Measurements from ENCODE around the gene NDUFAF5.

The NDUFAF5 gene

DNA sequence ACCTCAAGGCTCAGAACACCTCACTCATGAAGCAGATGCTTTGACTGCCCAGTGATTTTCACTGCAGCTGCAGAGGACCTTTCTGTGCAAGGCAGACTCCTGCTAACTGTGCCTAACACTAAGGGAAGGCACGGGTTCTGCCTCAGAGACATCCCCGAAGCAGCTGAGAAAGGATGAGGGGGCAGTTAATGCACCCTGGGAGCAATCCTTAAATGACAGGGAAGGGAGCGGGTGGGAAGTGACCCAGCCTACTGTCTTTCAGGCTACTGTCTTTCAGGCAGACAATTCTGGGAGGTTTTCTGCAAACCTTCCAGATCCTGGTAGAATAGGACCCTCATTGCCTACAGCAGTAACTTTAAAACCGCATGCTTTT is 55.3 kb downstream of the NDUFAF5 start:
- H3K4me3 ChIP-seq (ENCODE audit: low read depth in 1 of 2, low read length in 1 of 2), result no peak overlapping the region
- no peak overlapping the region for H3K27ac ChIP-seq
- H3K4me1 ChIP-seq (ENCODE audit: control insufficient read depth in 1 of 2, insufficient read depth in 1 of 2, low read depth in 1 of 2, low read length in 1 of 2), result no peaks in the 10 kb centered on the region
- TF ChIP-seq, protein P1, sequence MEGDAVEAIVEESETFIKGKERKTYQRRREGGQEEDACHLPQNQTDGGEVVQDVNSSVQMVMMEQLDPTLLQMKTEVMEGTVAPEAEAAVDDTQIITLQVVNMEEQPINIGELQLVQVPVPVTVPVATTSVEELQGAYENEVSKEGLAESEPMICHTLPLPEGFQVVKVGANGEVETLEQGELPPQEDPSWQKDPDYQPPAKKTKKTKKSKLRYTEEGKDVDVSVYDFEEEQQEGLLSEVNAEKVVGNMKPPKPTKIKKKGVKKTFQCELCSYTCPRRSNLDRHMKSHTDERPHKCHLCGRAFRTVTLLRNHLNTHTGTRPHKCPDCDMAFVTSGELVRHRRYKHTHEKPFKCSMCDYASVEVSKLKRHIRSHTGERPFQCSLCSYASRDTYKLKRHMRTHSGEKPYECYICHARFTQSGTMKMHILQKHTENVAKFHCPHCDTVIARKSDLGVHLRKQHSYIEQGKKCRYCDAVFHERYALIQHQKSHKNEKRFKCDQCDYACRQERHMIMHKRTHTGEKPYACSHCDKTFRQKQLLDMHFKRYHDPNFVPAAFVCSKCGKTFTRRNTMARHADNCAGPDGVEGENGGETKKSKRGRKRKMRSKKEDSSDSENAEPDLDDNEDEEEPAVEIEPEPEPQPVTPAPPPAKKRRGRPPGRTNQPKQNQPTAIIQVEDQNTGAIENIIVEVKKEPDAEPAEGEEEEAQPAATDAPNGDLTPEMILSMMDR (IDR thresholded peaks at IDR 0.05), result no peak
- no peaks in the 10 kb centered on the region for H3K9me3 ChIP-seq
- no peaks in the 10 kb centered on the region for H3K36me3 ChIP-seq
- H3K27me3 ChIP-seq, result peaks cover 16% of the 10 kb centered on the region

DNA sequence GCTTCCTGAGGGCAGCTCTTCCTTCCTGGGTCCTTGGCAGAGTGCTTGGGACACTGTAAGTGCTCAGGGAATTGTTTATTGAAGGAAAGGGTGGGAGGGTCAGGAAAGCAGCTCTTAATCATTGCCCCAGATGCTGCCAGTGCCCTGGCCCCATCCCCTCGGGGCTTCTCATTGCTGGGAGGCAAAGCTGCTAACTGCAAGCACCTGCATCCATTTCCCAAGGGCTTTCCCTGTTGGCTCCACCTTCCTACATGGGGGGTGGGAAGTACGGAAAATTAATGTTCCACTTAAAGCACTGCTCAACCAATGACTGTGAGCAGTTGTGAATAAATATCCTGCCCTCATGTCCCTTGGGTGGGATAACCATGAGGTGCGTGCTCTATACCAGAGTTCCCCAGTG is 56.4 kb downstream of the NDUFAF5 start:
- TF ChIP-seq, protein P1 (IDR thresholded peaks at IDR 0.05), result no peak
- no peak overlapping the region for H3K27ac ChIP-seq
- no peaks in the 10 kb centered on the region for H3K9me3 ChIP-seq
- H3K4me1 ChIP-seq (ENCODE audit: control insufficient read depth in 1 of 2, insufficient read depth in 1 of 2, low read depth in 1 of 2, low read length in 1 of 2), result no peaks in the 10 kb centered on the region
- no peak overlapping the region for H3K4me3 ChIP-seq (ENCODE audit: low read depth in 1 of 2, low read length in 1 of 2)
- no peaks in the 10 kb centered on the region for H3K36me3 ChIP-seq
- peaks cover 16% of the 10 kb centered on the region for H3K27me3 ChIP-seq

DNA sequence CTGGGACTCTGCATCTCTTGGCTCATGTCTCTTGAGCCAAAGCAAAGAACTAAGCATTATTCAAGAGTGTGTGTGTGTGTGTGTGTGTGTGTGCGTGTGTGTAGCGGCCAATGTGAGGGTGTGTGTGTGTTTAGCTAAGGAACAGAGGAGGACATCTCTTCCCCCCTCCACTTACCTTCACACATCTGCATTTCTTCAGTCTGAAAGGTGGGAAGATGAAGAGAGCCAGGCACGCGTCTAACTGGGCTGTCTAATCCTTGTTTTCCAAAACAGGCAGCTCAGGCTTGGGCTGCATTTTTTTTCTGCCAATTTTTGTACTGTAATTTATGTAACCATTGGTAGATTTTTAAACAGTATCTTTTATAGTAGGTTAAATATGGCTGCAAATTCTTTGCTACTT is 59.5 kb downstream of the NDUFAF5 start:
- H3K36me3 ChIP-seq, result no peaks in the 10 kb centered on the region
- no peak overlapping the region for H3K27ac ChIP-seq
- no peak overlapping the region for H3K4me3 ChIP-seq (ENCODE audit: low read depth in 1 of 2, low read length in 1 of 2)
- H3K4me1 ChIP-seq (ENCODE audit: control insufficient read depth in 1 of 2, insufficient read depth in 1 of 2, low read depth in 1 of 2, low read length in 1 of 2), result no peaks in the 10 kb centered on the region
- peaks cover 3% of the 10 kb centered on the region for H3K9me3 ChIP-seq
- TF ChIP-seq, protein P1 (IDR thresholded peaks at IDR 0.05), result no peak
- H3K27me3 ChIP-seq, result peaks cover 16% of the 10 kb centered on the region

DNA sequence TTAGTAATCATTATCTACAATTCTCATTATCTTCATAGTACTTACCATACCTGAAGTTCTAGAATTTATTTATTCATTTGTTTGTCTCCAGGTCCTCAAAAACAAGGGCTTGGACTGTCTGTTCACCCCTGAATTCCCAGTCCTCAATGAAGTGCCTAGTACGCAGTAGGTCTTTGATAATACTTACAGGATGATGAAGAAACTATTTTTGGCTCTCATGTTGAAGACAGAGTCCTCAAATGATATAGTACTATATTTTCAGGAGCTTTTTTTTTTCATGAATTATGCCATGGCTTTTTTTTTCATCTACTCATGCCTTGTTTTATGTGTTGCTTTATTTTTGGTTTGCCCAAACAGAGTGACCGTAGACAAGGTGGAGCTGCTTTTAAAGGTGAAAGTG is 66.5 kb downstream of the NDUFAF5 start:
- TF ChIP-seq, protein P1 (IDR thresholded peaks at IDR 0.05), result no peak
- H3K4me1 ChIP-seq (ENCODE audit: control insufficient read depth in 1 of 2, insufficient read depth in 1 of 2, low read depth in 1 of 2, low read length in 1 of 2), result peaks cover 10 to 11% of the 10 kb centered on the region in 2 experiments
- peaks cover 3% of the 10 kb centered on the region for H3K9me3 ChIP-seq
- H3K27me3 ChIP-seq, result no peaks in the 10 kb centered on the region
- no peak overlapping the region for H3K27ac ChIP-seq
- H3K4me3 ChIP-seq (ENCODE audit: low read depth in 1 of 2, low read length in 1 of 2), result no peak overlapping the region
- no peaks in the 10 kb centered on the region for H3K36me3 ChIP-seq

DNA sequence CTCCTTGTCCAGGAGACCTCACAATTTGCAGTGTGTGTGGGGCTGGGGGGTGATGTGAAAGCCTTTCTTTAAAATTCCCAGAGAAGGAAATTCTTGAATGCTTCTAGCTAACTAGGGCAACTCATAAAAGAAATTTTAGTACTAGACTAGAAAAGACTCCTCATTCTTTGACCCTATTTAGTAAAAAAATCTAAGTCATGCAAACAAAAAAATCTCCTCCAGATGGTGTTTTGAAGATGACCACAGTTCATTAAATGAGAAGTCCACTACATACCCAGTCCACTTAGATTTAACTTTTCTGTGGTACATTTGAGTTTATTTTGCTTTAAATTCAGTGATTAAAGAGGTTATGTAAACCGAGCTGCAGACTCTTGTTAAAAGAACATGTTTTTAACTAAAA is 67.5 kb downstream of the NDUFAF5 start:
- Histone ChIP-seq H3K27ac (no peak overlapping the region), H3K27me3 (no peaks in the 10 kb centered on the region), H3K4me3 (ENCODE audit: low read depth in 1 of 2, low read length in 1 of 2) (no peak overlapping the region), H3K36me3 (no peaks in the 10 kb centered on the region), H3K4me1 (ENCODE audit: control insufficient read depth in 1 of 2, insufficient read depth in 1 of 2, low read depth in 1 of 2, low read length in 1 of 2) (peaks cover 20 to 22% of the 10 kb centered on the region in 2 experiments), H3K9me3 (peaks cover 3% of the 10 kb centered on the region)
- TF ChIP-seq, protein P1 (IDR thresholded peaks at IDR 0.05), result no peak

DNA sequence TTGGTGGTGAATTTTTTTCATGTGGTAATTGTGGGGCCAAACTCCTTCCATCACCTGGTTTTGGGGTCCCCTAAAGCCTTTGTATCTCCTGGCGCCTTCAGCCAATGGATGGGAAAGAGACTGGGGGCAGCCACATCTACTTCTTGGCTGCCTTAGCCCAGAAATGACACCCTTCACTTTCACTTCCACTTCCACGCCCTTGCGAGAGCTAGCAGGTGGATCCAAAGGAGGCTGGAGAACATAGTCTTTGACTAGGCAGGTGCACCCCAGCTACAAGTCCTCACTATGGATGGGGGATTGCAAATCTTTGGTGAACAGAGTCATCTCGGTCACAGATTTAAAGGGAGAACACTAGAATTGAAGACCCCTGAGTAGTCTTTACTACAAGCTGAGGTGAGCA is 70.8 kb downstream of the NDUFAF5 start:
- no peaks in the 10 kb centered on the region for H3K36me3 ChIP-seq
- TF ChIP-seq, protein P1 (IDR thresholded peaks at IDR 0.05), result no peak
- peaks cover 29 to 40% of the 10 kb centered on the region in 2 experiments for H3K4me1 ChIP-seq (ENCODE audit: control insufficient read depth in 1 of 2, insufficient read depth in 1 of 2, low read depth in 1 of 2, low read length in 1 of 2)
- no peaks in the 10 kb centered on the region for H3K9me3 ChIP-seq
- peak overlapping the region; percentile 57 for H3K27ac ChIP-seq
- no peaks in the 10 kb centered on the region for H3K27me3 ChIP-seq
- no peak overlapping the region for H3K4me3 ChIP-seq (ENCODE audit: low read depth in 1 of 2, low read length in 1 of 2)
